HCT116 (cell line): ENCODE results near the gene ANKLE2. TPM values are rescaled to one million over a fixed set of nuclear protein-coding genes. Genes with fewer than 3 reads are reported as not detected.

ENCODE experiments used
- ATAC-seq: fragments of 200-7000 bp; cut with Tn5 transposase; 2 replicates; pipeline ENCODE4 v1.9.1; 2020; ENCODE audit warnings: mild to moderate bottlenecking, moderate library complexity
- BruUV-seq: library from RNA; stranded (reverse); fragments of 400-500 nt; replicated peaks from 2 replicates; lab custom pipeline; 2021; lab: Mats Ljungman, UMichigan
- CTCF ChIA-PET: fragments of 300-600 bp; sonication (Branson Sonifier 250); formaldehyde crosslinking; loops from one replicate; lab custom pipeline; 2021; ENCODE audit warnings: antibody characterized with exemption; lab: Charles Lee
- POLR2A ChIA-PET: fragments of 300-600, 350-600 bp; sonication (Branson Sonifier 250); formaldehyde crosslinking; loops from one replicate; lab custom pipeline; 2021; ENCODE audit warnings: antibody characterized with exemption; lab: Charles Lee
- RAD21 ChIA-PET, 2 experiments: fragments of 300-600 bp; sonication (Branson Sonifier 250); formaldehyde crosslinking; loops; one replicate each; lab custom pipeline; 2023; ENCODE audit warnings: low total read pairs in 2 of 2; ENCODE audit not compliant: uncharacterized antibody in 2 of 2, unreplicated experiment in 2 of 2, low non-redundant PET in 1 of 2; lab: Charles Lee
- DNase-seq: peaks from one replicate; pipeline ENCODE4 v3.0.0-alpha.2; 2010; ENCODE audit warnings: low read depth, low spot score
- H2AFZ ChIP-seq: fragments of 200-600 bp; shearing (Covaris generic), sonication (generic); 2 replicates; pipeline ENCODE4 v1.6.1; 2017; ENCODE audit warnings: low read depth, mixed run types, mixed read lengths, antibody characterized with exemption, low read length; ENCODE audit not compliant: poor library complexity, severe bottlenecking
- H3K27ac ChIP-seq: 2 replicates; pipeline ENCODE4 v1.5.1; 2012; ENCODE audit warnings: low read depth, low read length
- H3K27me3 ChIP-seq: fragments of 200-600 bp; sonication (generic); 2 replicates; pipeline ENCODE4 v1.6.1; 2016; ENCODE audit warnings: mixed run types, low read length, mixed read lengths; ENCODE audit not compliant: insufficient read depth
- H3K36me3 ChIP-seq, 2 experiments: fragments of 200-500 bp in 1 of 2; fragments of 200-600 bp in 1 of 2; sonication (Bioruptor generic) in 1 of 2; sonication (generic) in 1 of 2; 2 replicates each; pipeline versions ENCODE4 v1.5.1 to v1.6.1; 2014 to 2016; ENCODE audit warnings: low read length in 2 of 2, inconsistent platforms in 1 of 2, mixed read lengths in 1 of 2, mixed run types in 1 of 2; ENCODE audit not compliant: insufficient read depth in 2 of 2, control insufficient read depth in 1 of 2
- H3K4me1 ChIP-seq, 2 experiments: fragments of 200-600 bp in 1 of 2; sonication (generic) in 1 of 2; 2 replicates each; pipeline versions ENCODE4 v1.5.1 to v1.6.1; 2012 to 2017; ENCODE audit warnings: low read length in 2 of 2, inconsistent platforms in 1 of 2, mild to moderate bottlenecking in 1 of 2, mixed read lengths in 1 of 2, mixed run types in 1 of 2, moderate library complexity in 1 of 2; ENCODE audit not compliant: insufficient read depth in 2 of 2, control insufficient read depth in 1 of 2
- H3K4me2 ChIP-seq: fragments of 200-600 bp; sonication (generic); 2 replicates; pipeline ENCODE4 v1.6.1; 2017; ENCODE audit warnings: mixed run types, low read length, mixed read lengths
- H3K4me3 ChIP-seq, 2 experiments: fragments of 200-600 bp in 1 of 2; sonication (generic) in 1 of 2; replicated peaks in 1 of 2; 2 replicates each; pipeline ENCODE4 v1.5.1; 2011 to 2016; ENCODE audit warnings: low read length in 2 of 2, control low read depth in 1 of 2, low read depth in 1 of 2, mild to moderate bottlenecking in 1 of 2, mixed read lengths in 1 of 2, mixed run types in 1 of 2
- H3K79me2 ChIP-seq: fragments of 200-600 bp; sonication (generic); 2 replicates; pipeline ENCODE4 v1.6.1; 2017; ENCODE audit warnings: mild to moderate bottlenecking, mixed run types, low read length, moderate library complexity, mixed read lengths; ENCODE audit not compliant: insufficient read depth
- H3K9ac ChIP-seq: fragments of 200-600 bp; sonication (generic); 2 replicates; pipeline ENCODE4 v1.6.1; 2016; ENCODE audit warnings: low read length, mixed read lengths
- H3K9me2 ChIP-seq: fragments of 200-600 bp; sonication (generic), shearing (Covaris generic); 2 replicates; pipeline ENCODE4 v1.6.1; 2017; ENCODE audit warnings: mixed run types, mild to moderate bottlenecking, moderate library complexity; ENCODE audit not compliant: insufficient read depth
- H3K9me3 ChIP-seq, 2 experiments: fragments of 200-500 bp in 1 of 2; fragments of 200-600 bp in 1 of 2; sonication (Bioruptor generic) in 1 of 2; sonication (generic) in 1 of 2; 2 replicates each; pipeline ENCODE4 v1.6.1; 2014 to 2017; ENCODE audit warnings: low read length in 2 of 2, mixed read lengths in 2 of 2, inconsistent platforms in 1 of 2, low read depth in 1 of 2, mild to moderate bottlenecking in 1 of 2, mixed run types in 1 of 2, moderate library complexity in 1 of 2; ENCODE audit not compliant: control insufficient read depth in 1 of 2, insufficient read depth in 1 of 2
- H4K20me1 ChIP-seq: fragments of 200-600 bp; sonication (generic), shearing (Covaris generic); 2 replicates; pipeline ENCODE4 v1.6.1; 2017; ENCODE audit warnings: mixed run types, mild to moderate bottlenecking, moderate library complexity; ENCODE audit not compliant: insufficient read depth
- EGR1 ChIP-seq: IDR thresholded peaks from 2 replicates; pipeline ENCODE4 v1.6.1; 2012; ENCODE audit warnings: low read depth
- EZH2 ChIP-seq: fragments of 200-600 bp; sonication (generic); IDR thresholded peaks from 2 replicates; pipeline ENCODE4 v1.6.1; 2017; ENCODE audit warnings: antibody characterized with exemption, mixed run types
- POLR2A ChIP-seq: IDR thresholded peaks from 2 replicates; pipeline ENCODE4 v1.7.0; 2011; ENCODE audit warnings: borderline replicate concordance; ENCODE audit not compliant: insufficient read depth, insufficient read length; ENCODE audit errors: extremely low read depth
- RAD21 ChIP-seq: IDR thresholded peaks from 2 replicates; pipeline ENCODE4 v1.6.1; 2012; ENCODE audit warnings: low read depth, mild to moderate bottlenecking
- REST ChIP-seq: IDR thresholded peaks from 2 replicates; pipeline ENCODE4 v1.6.1; 2012; ENCODE audit warnings: low read depth
- SIN3A ChIP-seq: IDR thresholded peaks from 2 replicates; pipeline ENCODE4 v1.6.1; 2012; ENCODE audit warnings: low read depth
- SRF ChIP-seq: IDR thresholded peaks from 2 replicates; pipeline ENCODE4 v1.6.1; 2012; ENCODE audit warnings: low read depth
- ZFX ChIP-seq: fragments of 450-650 bp; IDR thresholded peaks from 2 replicates; pipeline ENCODE4 v1.6.1; 2017
- ZNF274 ChIP-seq: fragments of 200-500 bp; sonication (Bioruptor generic); IDR thresholded peaks from 2 replicates; pipeline ENCODE4 v1.6.1; 2014; ENCODE audit warnings: mild to moderate bottlenecking, low read depth, low read length, inconsistent platforms
- intact Hi-C: fragments of 100-400 bp; cut with micrococcal nuclease; formaldehyde crosslinking; loops from 2 replicates; pipeline ENCODE4 v1.10.0; 2022
- total RNA-seq: library from RNA; stranded (reverse); gene quantifications from one replicate; pipeline ENCODE4 v1.2.1, GENCODE V29; 2021; ENCODE audit not compliant: unreplicated experiment
- TF ChIP-seq, protein P1 (sequence below), 3 experiments: fragments of 200-600 bp in 1 of 3; sonication (generic) in 1 of 3; IDR thresholded peaks in 2 of 3; conservative IDR thresholded peaks in 1 of 3; 2 replicates each; pipeline ENCODE4 v1.5.1; 2012 to 2017; ENCODE audit warnings: low read depth in 2 of 3, low read length in 2 of 3, antibody characterized with exemption in 1 of 3, borderline replicate concordance in 1 of 3, control low read depth in 1 of 3, mild to moderate bottlenecking in 1 of 3, mixed read lengths in 1 of 3, mixed run types in 1 of 3, moderate library complexity in 1 of 3; ENCODE audit not compliant: insufficient read depth in 1 of 3
- TF ChIP-seq, protein P2 (sequence below): IDR thresholded peaks from 2 replicates; pipeline ENCODE4 v1.6.1; 2012

The ANKLE2 gene
- total RNA-seq, 1 experiment from 2014 or later: 68.8 TPM

DNA sequence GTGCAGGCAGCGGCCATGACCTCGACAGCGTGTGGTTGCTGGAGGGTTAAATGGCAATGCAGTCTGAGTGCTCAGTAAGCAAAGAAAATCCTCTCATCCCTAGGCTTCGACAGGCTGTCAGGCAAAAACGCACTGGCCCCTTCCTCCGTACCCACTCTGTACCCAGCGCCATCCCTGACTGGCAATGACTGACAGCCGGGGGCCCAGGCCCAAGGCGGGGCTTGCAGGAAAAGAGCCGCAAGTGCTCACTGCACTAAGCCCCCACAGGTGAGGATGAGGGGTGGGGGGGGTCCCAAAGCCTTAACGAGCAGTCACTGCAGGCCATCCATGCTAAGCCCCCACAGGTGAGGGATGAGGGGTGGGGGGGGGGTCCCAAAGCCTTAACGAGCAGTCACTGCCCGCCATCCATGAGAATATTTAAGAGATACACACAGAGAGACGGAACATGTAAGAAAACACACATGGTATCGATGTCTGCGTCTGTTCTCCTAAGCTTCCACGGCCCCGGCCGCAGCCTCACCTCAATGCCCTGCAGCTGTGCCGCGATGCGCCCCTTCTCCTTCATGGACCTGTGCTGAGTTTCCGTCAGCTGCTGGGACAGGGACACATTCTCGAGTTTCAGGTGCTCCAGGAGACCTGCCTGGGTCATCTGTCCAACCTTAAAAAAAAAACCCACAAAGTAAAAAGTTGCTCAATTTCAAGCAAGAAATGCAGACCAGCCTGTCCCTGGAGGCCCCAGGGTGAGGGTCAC, 36.4 kb upstream of the ANKLE2 start:
- ChIA-PET RAD21 (no interaction called here), POLR2A (no interaction called here), CTCF (no interaction called here)
- no peaks in the 10 kb centered on the region for H3K79me2 ChIP-seq
- H2AFZ ChIP-seq: no peak overlapping the region
- no peaks in the 10 kb centered on the region for H3K27me3 ChIP-seq
- no peak for DNase-seq
- no peaks in the 10 kb centered on the region for H3K9me3 ChIP-seq
- H3K27ac ChIP-seq: no peak overlapping the region
- no peak overlapping the region for H3K9ac ChIP-seq
- H4K20me1 ChIP-seq: no peaks in the 10 kb centered on the region
- no peak for ATAC-seq
- H3K4me1 ChIP-seq: no peaks in the 10 kb centered on the region
- no peaks in the 10 kb centered on the region for H3K9me2 ChIP-seq
- no peak overlapping the region for H3K4me2 ChIP-seq
- intact Hi-C loops: no loop called here
- TF ChIP-seq ZNF274: no peak
- TF ChIP-seq SRF: no peak
- TF ChIP-seq, protein P1, sequence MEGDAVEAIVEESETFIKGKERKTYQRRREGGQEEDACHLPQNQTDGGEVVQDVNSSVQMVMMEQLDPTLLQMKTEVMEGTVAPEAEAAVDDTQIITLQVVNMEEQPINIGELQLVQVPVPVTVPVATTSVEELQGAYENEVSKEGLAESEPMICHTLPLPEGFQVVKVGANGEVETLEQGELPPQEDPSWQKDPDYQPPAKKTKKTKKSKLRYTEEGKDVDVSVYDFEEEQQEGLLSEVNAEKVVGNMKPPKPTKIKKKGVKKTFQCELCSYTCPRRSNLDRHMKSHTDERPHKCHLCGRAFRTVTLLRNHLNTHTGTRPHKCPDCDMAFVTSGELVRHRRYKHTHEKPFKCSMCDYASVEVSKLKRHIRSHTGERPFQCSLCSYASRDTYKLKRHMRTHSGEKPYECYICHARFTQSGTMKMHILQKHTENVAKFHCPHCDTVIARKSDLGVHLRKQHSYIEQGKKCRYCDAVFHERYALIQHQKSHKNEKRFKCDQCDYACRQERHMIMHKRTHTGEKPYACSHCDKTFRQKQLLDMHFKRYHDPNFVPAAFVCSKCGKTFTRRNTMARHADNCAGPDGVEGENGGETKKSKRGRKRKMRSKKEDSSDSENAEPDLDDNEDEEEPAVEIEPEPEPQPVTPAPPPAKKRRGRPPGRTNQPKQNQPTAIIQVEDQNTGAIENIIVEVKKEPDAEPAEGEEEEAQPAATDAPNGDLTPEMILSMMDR (IDR thresholded peaks at IDR 0.05 in 2 of 3, conservative IDR thresholded peaks at IDR 0.05 in 1 of 3; ENCODE audit: borderline replicate concordance in 1 of 3, insufficient read depth in 1 of 3, low read depth in 2 of 3, low read length in 2 of 3): no peak
- no peak for TF ChIP-seq ZFX
- H3K4me3 ChIP-seq: no peak overlapping the region
- no TSS peak for BruUV-seq
- peaks cover 28 to 35% of the 10 kb centered on the region in 2 experiments for H3K36me3 ChIP-seq

GRCh38 chr12:132795847-132796246, 34.2 kb upstream of the ANKLE2 start:
- H3K4me2 ChIP-seq: no peak overlapping the region
- intact Hi-C loops: no loop called here
- RAD21 ChIA-PET: no interaction called here
- DNase-seq (no peak), ATAC-seq (no peak)
- H3K36me3 ChIP-seq: peaks cover 23 to 24% of the 10 kb centered on the region in 2 experiments
- H3K79me2 ChIP-seq: no peaks in the 10 kb centered on the region
- H3K27me3 ChIP-seq: no peaks in the 10 kb centered on the region
- POLR2A ChIA-PET: no interaction called here
- CTCF ChIA-PET: no interaction called here
- no peak overlapping the region for H3K27ac ChIP-seq
- no peak overlapping the region for H3K9ac ChIP-seq
- no peaks in the 10 kb centered on the region for H3K9me3 ChIP-seq
- BruUV-seq: no TSS peak
- H4K20me1 ChIP-seq: no peaks in the 10 kb centered on the region
- H3K4me1 ChIP-seq: no peaks in the 10 kb centered on the region
- no peak overlapping the region for H3K4me3 ChIP-seq
- H3K9me2 ChIP-seq: no peaks in the 10 kb centered on the region
- no peak overlapping the region for H2AFZ ChIP-seq
- TF ChIP-seq ZNF274: no peak
- no peak for TF ChIP-seq EZH2
- TF ChIP-seq, protein P1 (IDR thresholded peaks at IDR 0.05 in 2 of 3, conservative IDR thresholded peaks at IDR 0.05 in 1 of 3; ENCODE audit: borderline replicate concordance in 1 of 3, insufficient read depth in 1 of 3, low read depth in 2 of 3, low read length in 2 of 3): no peak
- TF ChIP-seq EGR1: no peak
- no peak for TF ChIP-seq RAD21
- TF ChIP-seq SIN3A: no peak
- TF ChIP-seq REST: no peak
- TF ChIP-seq, protein P2, sequence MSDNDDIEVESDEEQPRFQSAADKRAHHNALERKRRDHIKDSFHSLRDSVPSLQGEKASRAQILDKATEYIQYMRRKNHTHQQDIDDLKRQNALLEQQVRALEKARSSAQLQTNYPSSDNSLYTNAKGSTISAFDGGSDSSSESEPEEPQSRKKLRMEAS: no peak
- no peak for TF ChIP-seq POLR2A
